D721Med (cell line): ENCODE data around the gene SRGAP2.
A peak's percentile ranks its signal among the peaks of the same experiment; 100 is the strongest.
"Not testable (repeated sequence)": the region's sequence is repeated elsewhere in the genome, so short reads cannot be mapped to it uniquely, and the experiment has no call there.

ENCODE experiments used
- DNase-seq: peaks from one replicate; pipeline ENCODE4 v3.0.0; 2011; ENCODE audit warnings: low spot score; ENCODE audit not compliant: insufficient read length
- FAIRE-seq: peaks from 2 replicates; lab custom pipeline; 2011; peaks lifted over from hg19 to GRCh38; lab: Jason Lieb, UNC
- CTCF ChIP-seq: IDR thresholded peaks from 2 replicates; pipeline ENCODE4 v1.5.1; 2012; ENCODE audit warnings: mild to moderate bottlenecking, control low read depth; ENCODE audit not compliant: insufficient read depth; ENCODE audit errors: missing control alignments

Gene SRGAP2

DNA sequence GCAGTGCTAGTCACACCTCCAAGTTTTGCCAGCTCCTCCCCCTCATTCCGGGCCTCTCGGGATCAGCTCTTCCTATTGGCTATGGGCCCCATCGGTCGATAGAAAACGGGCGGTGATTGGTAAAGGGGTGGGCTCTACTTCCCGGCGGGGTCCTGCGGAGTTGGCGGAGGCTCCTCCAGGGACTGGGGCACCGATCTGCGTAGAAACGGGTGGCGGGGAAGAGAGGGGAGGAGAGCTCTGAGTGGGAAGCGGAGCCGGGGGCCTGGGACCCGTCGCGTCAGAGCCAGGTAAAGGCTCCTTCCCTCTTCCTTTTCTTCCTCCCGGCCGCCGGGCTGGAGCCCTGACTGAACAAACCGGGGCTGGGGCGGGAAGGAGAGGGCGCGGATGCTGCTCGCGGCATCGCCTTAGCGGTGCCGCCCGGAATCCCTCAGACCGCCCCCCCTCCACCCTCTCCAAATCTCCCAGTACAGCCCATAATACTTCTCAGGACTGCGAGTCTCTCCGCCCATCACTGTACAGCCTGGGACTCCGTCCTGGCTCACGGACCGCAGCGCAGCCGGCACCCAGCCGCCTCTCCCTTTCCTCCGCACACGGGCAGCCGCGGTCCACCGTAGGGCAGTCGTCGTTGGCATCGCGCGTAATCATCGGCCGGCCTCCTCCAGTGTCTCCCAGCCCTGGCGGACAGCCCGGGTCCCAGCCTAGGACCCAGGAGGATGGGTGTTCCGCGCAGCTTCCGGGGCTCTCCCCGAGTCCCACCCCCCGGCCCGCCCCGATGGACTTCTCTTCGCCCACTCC is at the start of gene SRGAP2:
TSS of gene SRGAP2 (plus strand) at position 178 of the 795 bp plus-strand sequence. CDS start 2,430 bp downstream, outside the sequence.
- not testable (repeated sequence) for DNase-seq, FAIRE-seq

GRCh38 chr1:206167350-206168029 is 35.9 kb upstream of the SRGAP2 start:
- peak; percentile 26 for TF ChIP-seq CTCF
- not testable (repeated sequence) for FAIRE-seq, DNase-seq

GRCh38 chr1:206169794-206170193 is 33.5 kb upstream of the SRGAP2 start:
- not testable (repeated sequence) for FAIRE-seq, DNase-seq

GRCh38 chr1:206173110-206173719 is 30.1 kb upstream of the SRGAP2 start:
- not testable (repeated sequence) for FAIRE-seq, DNase-seq

DNA sequence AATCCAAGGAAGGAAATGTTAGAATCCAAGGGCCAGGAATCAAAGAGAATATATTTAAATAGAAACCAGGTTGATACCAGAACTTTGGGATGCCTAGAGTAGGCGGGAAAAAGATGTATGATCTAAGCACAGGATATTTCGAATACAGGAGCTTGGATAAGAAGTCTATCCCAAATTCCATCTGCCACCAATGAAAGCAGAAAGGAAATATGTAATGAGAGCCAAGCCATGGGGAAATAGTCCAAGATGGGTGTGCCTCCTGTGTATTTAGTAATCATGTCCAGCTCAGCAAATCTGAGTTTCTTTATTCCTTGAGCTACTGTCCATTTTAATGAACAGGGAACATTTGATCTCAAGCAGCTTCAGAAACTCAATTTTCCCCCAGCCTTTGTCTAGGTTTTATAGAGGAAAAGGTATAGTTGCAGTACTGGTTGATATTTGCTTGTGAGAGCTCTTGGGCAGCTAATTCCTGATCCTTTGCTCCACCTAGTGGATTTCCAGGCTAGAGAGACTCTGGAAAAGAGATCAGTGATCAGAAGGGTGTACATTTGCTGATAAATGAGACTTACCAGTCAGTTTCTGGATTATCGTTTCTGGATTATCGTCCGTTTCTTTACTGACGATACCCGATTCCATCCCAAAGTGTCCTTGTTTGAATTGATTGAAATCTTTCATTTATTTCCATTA is 29.0 kb upstream of the SRGAP2 start:
- not testable (repeated sequence) for FAIRE-seq, DNase-seq
- TF ChIP-seq CTCF: peak; percentile 26

DNA sequence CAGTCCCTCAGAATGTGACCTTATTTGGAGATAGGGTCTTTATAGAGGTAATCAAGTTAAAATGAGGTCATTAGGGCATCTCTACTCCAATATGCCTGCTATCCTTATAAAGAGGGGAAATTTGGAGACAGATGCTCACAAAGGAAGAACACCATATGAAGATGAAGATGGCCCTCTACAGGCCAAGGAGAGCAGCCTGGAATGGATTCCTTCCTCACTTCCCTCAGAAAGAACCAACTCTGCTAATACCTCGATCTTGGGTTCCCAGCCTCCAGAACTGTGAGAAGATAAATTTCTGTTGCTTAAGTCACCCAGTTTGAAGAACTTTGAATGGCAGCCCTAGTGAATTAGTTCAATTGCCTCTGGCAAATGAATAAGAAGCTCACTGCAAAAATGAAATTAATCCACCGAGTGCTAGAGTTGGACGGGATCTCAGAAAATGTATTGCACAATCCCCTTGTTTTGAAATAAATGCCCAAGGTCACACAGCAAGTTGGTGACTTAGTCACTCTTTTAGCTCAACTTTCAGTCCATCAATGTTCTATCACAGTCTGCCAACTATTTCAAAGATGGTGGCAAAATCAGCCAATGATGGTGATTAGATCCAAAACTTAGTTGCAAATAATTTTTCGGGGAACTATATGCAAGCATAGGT is 27.8 kb upstream of the SRGAP2 start:
- not testable (repeated sequence) for FAIRE-seq, DNase-seq

DNA sequence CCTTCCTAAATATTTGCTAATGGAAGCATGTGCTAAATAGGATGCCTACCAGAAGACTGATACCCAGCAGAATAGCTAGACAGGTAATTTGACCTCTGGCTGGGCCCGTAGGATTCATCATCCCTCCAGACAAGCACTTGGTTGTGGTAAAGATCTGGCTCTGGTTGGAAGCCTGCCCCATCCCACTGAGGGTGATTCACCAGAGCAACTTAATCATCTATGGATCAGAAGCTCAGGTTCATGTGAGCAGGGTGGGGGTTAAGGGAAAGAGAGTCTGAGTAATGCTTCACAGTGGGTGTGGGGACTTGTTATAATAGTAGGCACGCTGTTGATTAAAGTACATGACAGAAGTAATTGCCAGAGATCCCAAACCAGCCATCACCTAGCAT is 27.2 kb upstream of the SRGAP2 start:
- DNase-seq, FAIRE-seq: not testable (repeated sequence)

DNA sequence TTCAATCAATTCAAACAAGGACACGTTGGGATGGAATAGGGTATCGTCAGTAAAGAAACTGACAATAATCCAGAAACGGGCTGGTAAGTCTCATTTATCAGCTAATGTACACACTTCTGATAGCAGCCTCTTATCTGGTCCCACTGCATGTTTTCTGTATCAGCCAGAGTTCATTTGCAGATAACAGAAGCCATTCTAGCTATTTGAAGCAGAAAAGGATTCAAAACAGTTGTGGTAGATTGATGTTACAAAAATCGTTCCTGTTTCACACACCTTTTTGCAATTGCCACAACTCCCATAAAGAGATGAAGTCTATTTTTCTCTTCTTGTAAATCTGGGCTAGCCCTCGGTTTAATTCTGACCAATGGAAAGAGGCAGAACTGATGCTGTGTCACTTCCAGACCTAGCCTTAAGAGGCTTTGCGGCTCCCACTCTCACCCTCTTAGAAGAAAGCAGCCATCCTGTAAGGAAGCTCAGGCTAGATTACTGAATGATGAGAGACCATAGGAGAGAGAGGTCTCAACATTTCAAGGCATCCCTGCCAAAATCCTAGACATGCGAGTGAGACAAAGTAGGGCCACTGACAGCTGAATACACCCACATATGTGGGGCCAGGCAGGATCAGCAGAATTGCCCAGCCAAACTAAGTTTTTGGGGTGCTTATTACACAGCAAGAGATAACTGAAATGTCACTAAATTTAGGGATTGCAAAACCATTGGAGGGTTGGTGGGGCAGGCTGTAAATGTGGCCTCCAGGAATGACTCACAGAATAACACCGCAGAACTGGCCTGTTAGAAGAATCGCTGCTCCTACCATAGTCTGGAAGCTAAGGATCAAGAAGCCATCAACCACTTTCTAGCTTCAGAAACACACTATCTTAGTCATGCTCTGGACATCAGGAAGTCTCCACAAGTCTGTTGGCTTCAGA is 25.0 kb upstream of the SRGAP2 start:
- DNase-seq, FAIRE-seq: not testable (repeated sequence)

GRCh38 chr1:206179666-206180065 is 23.7 kb upstream of the SRGAP2 start:
- not testable (repeated sequence) for FAIRE-seq, DNase-seq

DNA sequence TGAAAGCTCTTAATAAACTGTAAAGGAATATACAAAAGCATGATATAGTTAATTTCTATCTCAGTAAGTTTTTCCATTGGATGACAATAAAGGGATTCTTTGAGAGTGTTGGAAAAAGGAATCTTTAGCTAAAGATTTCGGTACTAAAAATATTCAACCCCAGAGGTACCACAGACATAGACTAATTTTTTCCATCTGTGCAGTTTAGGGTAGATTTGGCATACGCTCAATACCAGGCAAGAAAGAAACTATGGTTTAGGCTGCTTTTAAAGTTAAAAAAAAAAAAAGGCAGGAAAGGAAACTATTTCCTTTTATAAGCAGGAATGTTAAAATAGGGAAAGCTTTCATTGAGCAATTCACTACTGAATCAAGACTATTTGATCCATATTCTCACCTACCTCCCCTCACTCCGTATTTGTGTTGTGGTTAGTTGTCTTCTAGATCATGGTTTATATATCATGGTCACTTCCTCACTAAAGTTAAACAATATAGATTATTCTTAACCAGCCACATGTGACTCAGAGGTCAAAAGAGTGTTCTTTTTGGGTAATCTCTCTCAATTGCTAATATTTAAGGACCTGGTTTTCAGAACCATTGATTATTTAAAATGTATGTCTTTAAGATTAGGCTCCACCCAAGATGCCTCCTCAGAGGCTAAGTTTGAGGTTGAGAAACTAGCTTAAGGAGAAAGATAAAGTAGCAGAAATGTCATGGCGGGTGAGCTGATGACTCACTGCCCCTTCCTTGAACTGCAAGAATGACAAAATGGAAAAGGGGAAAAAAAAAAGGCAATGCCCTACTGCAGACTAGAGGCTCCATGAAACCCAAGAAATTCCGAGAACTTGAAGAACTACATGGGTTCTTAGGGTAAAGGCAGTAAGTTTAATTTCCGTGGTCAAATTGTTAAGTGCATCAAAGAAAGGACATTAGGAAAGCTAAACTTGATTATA is 20.7 kb upstream of the SRGAP2 start:
- DNase-seq, FAIRE-seq: not testable (repeated sequence)

DNA sequence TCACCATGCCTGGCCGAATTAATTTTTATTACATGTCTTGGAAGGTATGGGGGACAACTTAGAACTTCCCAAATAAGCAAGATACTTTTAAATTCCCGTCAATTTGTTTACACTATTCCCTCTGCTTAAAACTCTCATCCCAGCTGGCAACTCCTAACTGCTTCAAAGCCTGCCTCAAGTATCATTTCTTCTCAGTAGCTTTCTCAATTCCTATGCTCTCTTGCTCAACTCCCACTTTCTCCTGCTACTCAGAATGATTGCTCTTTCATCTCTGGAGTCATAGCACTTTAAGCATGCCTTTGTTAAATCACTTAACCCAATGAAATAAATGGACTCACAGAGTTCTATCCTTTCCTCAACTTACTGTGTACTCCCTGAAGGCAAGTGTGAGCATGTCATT is 19.6 kb upstream of the SRGAP2 start:
- not testable (repeated sequence) for DNase-seq, FAIRE-seq

DNA sequence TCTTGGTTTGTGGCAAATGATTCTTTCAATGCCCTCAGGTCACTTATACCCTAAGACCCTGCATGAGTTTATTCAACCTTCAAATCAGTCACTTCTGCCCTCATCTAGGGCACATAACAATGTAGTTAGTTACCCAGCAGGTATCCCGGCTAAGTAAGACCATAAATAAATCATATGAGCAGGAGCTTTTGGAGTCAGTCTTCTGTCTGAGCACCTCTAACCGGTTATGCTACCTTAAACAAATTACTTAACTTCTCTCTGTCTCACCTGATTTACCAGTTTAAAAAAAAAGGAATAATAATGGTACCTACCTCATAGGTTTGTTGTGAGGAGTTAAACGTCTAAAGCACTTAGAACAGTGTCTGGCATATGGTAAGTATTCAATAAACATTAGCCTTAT is 17.6 kb upstream of the SRGAP2 start:
- FAIRE-seq, DNase-seq: not testable (repeated sequence)

DNA sequence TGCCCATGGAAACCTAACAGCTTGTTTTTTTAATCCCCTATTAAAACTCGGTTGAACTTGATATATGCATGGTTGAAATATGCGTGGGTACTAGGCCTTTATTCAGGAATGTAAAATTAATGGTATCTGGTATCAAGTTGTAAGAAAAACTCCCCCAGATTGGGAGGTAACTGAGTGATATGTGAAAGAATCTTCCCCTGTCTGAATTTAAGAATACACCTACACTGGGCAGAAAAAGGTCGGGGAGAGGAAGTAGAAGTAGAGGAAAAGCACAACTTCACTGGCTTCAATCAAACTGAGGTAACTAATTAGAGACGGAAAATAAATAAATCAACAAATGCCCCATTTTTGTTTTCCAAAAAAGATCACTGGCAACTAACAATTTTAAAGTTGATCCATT is 16.5 kb upstream of the SRGAP2 start:
- FAIRE-seq, DNase-seq: not testable (repeated sequence)

DNA sequence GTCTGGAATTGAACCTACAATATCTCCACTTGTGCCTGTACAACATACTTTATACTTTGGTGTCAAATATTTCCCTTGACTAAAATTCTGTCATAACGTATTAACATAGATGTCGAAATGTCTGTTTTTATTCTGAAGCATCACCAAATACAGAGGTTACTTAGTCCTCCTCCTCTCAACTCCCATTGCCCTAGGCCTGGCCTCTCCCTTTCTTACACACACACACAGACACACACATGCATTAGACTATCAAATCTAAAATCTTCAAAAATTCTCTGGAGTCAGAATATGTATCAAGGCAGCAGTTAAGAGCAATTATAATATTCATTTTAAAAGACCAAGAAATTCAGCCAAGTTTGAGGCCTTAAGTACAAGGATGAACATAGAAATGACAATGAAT is 8.2 kb upstream of the SRGAP2 start:
- not testable (repeated sequence) for FAIRE-seq, DNase-seq
